Fibroblast of villous mesenchyme (primary cell): ENCODE data around the gene CREB3L1. TPM values are rescaled to one million over a fixed set of nuclear protein-coding genes. Genes with fewer than 3 reads are reported as not detected.
A peak's percentile ranks its signal among the peaks of the same experiment; 100 is the strongest.

Experiments used
- DNase-seq: peaks from one replicate; pipeline ENCODE4 v3.0.0-alpha.2; 2010; ENCODE audit warnings: low read depth
- H3K4me3 ChIP-seq: 2 replicates; pipeline ENCODE4 v1.5.1; 2011; ENCODE audit warnings: low read depth, mild to moderate bottlenecking, low read length
- CTCF ChIP-seq: IDR thresholded peaks from 2 replicates; pipeline ENCODE4 v1.5.1; 2012; ENCODE audit warnings: low read depth, mild to moderate bottlenecking, low read length; ENCODE audit not compliant: insufficient read depth
- total RNA-seq: library from RNA; depleted of rRNA; stranded (reverse); fragments of >200 nt; gene quantifications from 2 replicates; pipeline ENCODE4 v1.2.3, GENCODE V29; 2012

The CREB3L1 gene
- total RNA-seq, 1 donor = 40.6 TPM

GRCh38 chr11:46281371-46281831 lies 3.9 kb downstream of the CREB3L1 start:
- peak; percentile 95 for DNase-seq
- TF ChIP-seq CTCF = no peak

GRCh38 chr11:46285173-46285572 lies 7.7 kb downstream of the CREB3L1 start:
- no peak for TF ChIP-seq CTCF
- peak overlapping the region; percentile 23 for H3K4me3 ChIP-seq
- DNase-seq = no peak

More at GRCh38 chr11:46281371-46281831, 3.9 kb downstream of the CREB3L1 start:
- peak overlapping the region; percentile 99 for H3K4me3 ChIP-seq

GRCh38 chr11:46285594-46286033 lies 8.2 kb downstream of the CREB3L1 start:
- TF ChIP-seq CTCF = no peak
- peak overlapping the region; percentile 40 for H3K4me3 ChIP-seq
- peak; percentile 80 for DNase-seq

GRCh38 chr11:46286789-46287188 lies 9.3 kb downstream of the CREB3L1 start:
- no peak overlapping the region for H3K4me3 ChIP-seq
- TF ChIP-seq CTCF = no peak
- DNase-seq = no peak

GRCh38 chr11:46288451-46288850 lies 11.0 kb downstream of the CREB3L1 start:
- no peak for TF ChIP-seq CTCF
- H3K4me3 ChIP-seq = no peak overlapping the region
- no peak for DNase-seq

GRCh38 chr11:46290011-46290410 lies 12.5 kb downstream of the CREB3L1 start:
- peak overlapping the region; percentile 8 for H3K4me3 ChIP-seq
- TF ChIP-seq CTCF = no peak
- peak; percentile 33 for DNase-seq
